HG03045 (cell line): ENCODE data around the gene PRKACA.

Experiments used
- ATAC-seq: cut with Tn5 transposase; IDR thresholded peaks from one replicate; pipeline ENCODE4 v1.9.1; 2021; ENCODE audit warnings: mild to moderate bottlenecking, moderate library complexity; ENCODE audit not compliant: unreplicated experiment

The PRKACA gene

DNA sequence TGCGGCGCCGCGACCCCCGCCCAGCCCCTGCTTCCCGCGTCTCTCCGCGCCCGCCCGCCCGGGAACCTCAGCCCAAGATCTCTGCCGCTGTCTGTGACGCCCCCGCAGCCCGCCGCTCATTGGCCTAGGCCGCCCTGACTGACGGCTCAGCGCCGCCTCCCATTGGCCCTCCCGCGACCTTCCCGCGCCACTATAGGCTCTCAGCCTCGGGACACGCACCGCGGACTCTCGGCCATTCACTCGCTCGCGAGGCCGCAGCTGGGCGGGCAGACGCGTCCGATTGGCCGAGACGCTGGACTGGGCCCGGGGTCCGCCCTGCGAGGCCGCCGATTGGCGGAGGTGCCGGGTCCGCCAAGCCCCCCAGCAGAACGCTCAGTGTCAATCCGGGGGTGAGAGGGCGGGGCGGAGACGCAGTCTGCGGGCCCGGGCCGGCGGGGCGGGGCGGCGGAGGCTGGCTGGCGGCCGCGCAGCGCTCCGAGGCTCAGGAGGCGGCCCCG is at the start of gene PRKACA:
PRKACA (minus strand) TSS at position 95 of the 497 bp plus-strand sequence. CDS start 215 bp downstream, outside the sequence.
- ATAC-seq, result peak; percentile 92

DNA sequence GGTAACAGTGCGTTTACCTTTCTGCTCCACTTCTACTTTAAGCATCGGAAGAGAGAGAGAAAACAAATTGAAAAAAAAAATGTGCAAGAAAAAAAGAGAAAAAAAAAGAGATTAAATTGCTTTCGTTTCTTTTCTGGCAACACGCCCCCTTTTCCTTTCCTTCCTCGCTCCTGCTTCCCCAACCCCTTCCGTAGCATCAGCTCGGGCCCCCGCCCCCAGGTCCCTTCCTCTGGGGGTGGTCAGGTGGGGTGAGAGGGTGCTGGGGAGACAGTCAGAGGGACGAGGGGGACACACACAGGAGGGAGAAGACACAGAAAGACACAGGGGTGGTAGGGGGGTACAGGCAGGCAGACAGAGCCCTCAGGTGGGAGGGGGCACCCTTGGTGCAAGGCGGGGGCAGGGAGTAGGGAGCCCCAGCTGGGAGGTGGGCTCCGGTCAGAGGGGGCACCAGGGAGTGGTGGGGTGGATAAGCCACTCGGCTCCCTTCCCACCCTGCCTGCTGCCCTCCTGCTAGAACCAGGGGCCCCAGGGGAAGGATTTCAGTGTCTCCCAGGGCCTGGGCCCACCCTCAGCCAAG is 49.5 kb upstream of the PRKACA start:
- no peak for ATAC-seq

DNA sequence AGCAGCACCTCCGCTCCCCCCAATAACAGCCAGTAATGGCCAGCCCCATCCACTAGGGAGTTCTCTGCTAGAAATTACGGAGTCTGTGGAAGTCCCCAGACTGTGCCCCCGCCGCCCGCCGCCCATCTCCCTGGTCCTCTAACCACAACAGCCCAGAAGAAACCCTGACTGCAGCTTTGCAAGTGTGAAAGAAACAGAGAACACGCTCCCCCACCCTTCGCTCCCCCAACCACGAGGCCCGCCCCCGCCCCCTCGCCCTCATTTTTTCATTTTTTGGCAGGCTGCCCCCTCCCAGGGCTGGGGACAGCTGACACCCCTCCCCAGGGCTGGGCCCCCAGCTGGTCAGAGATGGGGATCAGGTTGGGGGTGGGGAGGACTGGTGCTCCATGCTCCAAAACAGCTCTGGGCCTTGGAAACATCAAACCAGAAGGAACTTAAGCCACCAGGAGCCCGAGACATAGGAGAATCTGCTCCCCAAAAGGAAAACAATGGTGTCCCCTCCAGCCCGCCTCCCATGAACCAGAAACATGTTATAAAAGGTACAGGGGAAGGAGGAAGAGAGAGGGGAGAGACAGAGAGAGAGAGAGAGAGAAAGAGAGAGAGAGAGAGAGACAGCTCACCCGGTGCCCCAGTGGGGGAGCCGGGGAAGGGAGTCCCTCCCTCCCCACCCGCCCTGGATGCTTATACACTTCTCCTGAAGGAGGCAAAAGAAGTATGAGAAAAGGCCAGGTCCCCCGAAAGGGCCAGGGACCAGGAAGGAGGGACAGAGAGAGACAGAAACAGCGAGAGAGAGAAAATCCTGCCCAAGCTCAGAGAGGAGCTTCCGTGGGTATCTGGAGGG is 48.6 kb upstream of the PRKACA start:
- ATAC-seq, result no peak

DNA sequence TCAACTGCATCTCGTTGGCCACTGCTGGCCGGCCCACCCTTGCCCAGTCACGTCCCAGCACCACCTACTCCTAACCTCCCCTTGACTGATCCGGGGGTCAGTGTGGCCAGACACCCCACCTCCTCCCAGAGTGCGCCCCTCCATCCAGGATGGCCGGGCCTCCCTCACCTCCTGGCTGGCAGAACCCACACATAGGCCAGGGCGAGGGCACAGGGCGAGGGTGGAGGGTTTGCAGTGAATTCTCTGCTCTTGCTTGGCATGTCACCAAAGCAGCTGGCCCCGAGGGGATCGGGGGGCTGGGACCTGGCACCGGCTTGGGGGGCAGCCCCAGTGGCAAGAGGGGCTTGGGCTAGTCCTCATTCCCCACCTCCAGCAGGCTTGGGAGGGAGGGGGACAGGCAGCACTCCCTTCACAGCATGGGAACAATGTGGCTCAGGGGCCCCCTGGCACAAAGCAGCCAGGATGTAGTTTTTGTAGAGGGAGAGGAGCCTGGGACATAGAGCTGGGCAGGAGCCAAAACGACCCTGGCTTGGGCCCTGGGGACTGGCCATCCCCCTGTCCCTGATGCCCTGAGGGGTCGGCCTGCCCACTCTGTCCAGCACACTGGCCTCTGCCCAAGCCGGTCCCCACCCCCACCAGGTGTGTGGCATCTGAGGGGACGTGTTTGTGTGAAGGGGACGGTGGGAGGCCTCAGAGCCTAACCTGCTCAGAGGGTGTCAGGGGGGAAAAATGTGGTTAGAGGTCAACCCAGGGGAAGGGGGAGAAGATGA is 47.3 kb upstream of the PRKACA start:
- ATAC-seq, result no peak

DNA sequence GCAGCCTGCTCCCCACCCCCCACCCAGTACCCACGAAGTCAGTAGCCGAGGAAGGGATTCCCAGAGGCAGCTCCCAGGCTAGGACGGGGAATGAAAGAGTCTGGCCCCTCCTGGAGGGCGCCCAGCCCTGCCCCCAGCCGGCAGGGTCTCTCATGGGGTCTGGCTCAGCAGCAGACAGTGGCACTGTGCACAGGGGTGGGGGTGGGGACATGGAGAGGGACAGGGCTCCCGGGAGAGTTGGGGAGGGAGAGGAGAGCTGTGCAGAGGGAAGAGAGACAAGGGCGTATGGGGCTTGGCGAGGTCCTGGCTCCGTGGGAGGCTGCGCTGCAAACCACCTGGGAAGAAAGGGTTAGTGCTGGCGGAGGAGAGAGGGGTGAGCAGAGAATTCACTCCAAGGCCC is 46.5 kb upstream of the PRKACA start:
- no peak for ATAC-seq

DNA sequence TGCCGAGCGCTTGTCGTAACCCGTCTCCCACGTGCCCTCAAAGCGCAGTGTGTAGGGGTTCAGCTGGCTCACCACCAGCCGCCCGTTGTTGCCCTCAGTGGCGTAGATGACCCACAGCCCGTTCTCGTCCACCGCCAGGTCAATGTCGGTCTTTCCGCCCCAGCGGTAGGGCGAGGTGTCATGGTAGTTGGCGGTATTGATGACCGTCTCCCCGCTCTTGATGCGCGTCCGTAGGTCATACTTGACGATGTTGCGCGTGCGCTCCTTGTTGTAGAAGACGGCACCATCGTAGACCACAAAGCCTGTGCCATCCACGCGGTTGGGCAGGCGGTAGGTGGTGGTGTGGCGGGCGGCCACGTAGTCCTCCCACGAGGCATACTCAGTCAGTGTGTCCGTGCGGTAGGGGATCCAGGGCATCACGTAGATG is 45.3 kb upstream of the PRKACA start:
- no peak for ATAC-seq

DNA sequence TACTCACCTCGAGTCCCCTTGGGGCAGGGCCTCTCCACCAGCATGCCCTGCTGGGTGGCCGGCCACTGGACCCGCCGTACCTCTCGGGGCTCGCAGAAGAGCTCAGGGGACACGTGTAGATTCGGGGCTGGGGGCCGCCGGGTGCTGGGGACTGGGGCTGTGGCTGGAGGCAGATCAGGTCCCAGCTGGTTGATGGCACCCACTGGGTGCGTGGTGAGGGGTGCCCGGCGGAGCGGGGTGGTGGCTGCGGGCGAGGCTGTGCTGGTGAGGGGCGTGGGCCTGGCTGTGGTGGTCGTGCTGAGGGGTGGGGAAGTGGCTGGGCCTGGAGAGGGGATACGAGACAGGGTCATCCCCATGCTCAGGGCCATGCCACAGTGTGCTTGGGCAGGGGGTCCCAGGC is 43.7 kb upstream of the PRKACA start:
- ATAC-seq, result no peak

DNA sequence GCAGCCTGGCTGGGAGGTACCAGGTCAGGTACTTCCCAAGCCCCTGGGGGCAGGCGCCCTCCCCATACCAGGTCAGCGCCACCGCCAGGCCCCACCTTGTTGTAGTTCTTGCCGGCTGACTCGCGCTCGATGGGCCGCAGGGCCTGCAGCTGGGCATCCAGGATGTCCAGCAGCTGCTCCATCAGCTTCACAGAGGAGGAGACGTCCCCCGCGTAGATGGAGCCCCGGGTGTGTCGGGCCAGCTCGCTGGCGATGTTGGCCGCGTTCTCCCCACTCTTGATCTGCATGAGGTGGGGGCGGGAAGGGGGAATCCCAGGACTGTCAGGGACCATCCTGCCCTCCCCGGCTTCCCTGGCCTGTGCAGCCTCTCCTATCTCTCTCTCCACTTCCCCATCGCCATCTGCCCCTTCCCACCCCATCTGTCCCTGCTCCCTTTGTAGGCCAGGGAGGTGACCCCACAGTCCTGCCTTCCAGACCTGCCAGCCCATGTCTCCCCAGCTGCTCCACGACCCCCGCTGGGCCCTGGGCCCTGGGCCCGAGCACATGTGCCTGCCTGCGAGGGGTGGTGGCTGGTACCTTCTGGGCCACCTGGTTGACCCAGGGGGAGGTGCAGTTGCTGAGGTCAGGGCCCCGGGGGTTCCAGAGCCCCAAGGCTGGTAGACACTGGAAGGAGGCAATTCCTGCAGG is 42.6 kb upstream of the PRKACA start:
- ATAC-seq, result no peak

DNA sequence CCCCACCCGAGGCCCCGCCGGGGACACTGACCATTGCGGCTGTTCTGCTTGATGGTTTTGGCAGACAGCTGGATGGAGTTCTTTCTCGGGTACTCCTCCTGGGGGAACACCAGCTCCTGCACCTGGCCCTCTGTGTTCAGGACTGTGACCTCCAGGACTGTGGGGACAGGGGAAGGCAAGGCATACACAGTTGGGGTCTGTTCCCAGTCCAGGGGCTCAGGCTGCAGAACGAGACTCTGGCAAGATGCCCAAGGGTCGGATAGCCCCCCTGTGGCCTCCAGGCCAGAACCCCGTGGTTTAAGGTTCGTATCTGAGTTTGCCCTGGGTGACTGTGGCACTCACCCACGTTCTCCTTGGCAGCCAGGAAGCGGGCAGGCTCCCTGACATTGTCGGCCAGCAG is 41.5 kb upstream of the PRKACA start:
- no peak for ATAC-seq

DNA sequence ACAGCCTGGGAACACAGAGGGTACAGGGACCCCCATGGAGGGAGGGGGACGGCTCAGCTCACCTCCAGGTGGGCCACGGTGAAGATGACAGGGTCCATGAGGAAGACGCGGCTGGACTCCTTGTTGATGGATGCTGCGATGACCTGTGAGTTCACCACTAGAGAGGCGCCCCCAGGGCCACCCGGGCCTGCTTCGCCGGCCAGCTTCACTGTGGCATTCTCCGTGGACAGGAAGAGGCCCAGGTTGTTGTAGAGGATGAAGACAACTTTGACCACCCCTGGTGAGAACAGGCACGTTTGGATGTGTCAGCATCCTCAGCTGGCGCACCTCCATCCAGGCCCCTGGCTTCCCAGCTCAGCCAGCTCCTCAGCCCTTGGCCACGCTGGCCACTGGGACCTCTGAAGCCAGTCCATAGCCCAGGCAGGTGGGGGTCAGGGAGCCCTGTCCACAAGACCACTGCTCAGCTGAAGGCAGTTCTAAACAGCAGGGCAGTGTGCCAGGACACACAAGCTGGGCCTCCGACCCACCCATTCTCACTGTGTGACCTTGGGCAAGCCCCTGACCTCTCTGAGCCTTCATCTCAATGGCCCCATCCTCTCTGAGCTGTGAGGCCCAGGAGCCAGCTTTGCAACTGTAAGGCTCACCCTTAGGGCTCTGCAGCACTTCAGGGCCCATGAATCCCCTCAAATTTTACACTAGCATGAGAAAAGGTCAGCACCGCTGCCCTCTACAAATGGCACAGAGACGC is 40.9 kb upstream of the PRKACA start:
- no peak for ATAC-seq

DNA sequence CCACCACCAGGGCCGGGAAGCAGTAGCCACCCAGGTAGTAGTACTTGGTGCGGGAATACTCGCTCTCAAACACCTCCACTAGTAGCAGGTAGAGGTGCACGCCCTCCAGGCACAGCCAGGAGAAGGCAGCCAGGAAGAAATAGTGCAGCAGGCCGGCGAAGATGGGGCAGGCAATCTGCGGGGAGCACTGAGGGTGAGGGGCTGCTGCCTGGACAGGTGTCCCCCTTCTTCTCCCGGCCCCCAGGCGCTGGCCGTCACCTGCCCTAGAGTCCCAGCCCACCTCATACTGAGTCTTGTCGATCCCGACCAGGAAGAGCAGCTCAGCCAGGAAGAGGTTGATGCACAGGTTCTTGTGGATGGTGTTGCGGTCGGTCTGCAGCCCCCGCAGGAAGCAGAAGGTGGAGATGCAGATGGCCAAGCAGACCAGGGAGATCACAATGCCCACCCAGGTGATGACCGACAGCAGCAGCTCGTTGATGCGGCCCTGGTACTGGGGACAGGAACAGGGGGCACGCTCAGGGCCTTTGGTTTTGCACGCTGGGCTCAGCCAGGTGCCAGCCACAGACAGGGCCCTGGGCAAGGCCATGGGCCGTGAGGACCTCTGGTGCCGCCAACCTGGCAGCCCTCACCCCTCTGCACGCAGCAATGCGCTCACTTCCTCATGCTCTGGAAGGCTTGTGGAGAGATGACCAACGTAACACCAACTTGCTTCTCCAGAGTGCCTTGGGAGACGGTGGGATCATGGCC is 39.6 kb upstream of the PRKACA start:
- no peak for ATAC-seq

DNA sequence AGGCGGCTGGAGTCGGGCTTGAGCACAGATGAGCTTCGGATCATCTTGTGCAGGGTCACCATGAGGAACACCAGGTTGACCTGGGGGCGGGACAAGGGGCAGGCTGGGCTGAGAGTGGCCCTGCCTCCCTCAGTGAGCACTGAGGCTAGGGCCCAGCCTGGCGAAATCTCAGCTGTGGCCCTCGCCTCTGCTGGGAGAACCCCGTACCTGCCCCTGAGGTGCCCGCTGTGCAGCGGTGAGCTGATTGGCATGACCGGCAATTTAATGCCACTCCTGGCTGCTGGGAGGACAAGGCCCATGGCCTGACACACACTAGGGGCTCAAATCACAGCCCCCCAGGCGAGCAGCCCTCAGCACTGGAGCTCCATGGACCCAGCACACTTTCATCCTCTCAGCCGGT is 38.6 kb upstream of the PRKACA start:
- ATAC-seq, result no peak

DNA sequence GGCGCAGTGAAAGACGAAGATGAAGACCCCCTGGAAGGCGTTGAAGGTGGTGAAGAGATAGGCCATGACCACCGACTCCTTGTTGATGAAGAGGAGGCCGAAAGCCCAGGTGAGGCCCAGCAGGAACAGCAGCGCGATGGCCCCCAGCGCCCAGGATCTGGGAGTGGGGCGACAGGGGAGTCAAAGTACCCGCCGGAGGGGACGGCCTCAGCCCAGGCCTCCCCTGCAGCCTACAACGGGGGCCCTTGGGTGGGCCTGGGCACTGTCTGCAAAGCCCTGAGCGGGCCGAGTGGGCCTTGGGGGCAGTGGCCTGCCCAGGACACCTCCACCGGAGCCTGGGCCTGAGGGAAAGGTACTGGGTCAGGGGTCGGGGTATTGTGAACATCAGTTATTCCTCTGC is 37.8 kb upstream of the PRKACA start:
- ATAC-seq, result no peak

DNA sequence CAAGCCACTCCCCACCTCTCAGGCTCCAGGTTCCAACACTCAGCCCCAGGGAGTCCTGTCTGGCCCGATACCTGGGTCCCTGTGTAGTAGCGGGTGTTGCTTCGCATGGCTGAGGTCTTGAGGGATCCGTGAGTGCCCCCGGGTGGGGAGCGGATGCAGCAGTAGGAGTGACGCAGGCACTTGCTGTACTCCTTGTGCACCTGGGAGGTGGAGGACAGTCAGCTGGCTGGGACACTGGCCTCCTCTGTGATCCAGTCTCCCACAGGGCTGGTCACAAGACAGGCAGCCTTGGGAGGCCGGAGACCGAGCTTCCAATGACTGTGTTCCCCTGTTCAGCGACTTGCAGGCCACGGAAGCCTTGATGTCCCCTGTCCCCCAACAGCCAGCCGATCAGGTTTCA is 35.2 kb upstream of the PRKACA start:
- no peak for ATAC-seq

DNA sequence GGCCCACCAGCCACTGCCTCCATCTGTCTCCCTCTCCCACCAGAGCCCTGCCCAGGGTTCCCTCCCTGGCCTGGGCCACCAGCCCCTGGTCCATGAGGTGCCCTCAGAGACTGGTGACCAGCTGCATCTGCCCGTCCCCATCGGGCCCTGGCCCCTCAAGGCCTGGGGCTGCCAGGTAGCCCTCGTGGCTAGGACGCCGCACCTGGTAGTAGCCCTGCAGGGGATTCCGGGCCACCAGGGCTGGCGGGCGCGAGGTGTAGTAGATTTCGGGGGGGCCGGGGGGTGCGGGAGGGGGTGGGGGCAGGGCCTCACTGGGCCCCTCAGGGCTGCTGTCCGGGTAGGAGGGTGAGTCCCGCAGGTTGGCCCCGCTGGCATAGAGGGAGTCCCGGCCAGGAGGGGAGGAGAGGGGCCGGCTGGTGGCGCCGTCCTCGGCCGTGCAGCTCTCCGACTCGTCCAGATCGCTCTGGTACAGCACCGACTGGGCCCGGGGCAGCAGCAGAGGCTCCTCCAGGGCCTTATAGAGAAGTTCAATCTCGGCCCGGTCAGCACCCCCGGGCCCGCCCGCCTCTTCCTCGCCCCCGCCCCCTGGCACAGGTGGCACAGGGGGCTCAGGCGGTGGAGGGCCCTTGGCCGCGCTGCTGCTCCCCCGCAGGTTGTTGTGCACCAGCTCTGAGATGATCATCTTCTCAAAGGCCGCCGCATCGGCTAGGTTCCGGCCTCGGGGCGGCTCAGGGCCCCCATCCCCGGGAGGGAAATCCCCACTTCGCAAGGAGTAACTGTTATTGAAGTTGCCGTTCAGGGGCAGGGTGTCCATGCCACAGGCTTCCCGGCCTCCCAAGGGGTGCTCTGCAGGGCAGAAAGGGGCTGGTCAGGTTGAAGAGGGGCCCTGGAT is 33.5 kb upstream of the PRKACA start:
- ATAC-seq, result no peak

DNA sequence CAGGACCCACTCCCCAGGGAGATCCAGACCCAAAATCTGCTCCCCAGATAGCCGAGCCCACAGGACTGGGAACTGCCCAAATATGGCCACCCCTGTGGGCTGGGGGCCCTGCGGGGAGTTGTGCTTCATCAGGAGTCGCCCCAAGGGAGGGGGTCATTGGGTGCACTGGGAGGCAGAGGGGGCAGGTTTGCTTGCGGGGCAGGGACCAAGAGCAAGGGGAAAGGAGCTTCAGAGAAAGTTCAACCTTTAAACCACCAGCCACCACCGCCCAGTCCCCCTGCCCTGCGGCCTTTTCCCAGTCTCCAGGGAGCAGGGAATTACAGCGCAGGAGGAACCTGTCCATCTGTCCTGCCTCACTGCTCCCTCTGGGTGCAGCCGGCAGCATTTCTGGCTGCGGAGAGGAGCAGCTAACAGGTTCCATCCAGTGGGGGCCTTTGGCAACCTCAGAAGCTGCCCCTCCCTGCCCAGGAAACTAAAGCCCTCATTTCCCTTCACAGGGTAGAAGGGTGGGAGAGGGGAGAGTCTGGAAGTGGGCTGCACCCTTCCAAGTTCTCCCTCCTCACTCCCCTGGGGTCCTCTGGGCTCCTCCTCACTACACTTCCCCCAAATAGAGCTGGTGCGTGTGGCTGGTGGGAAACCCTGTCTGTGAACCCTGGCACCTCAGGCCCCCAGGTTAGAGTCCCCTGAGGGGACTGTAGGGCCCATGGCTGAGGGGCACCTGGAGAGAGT is 32.6 kb upstream of the PRKACA start:
- no peak for ATAC-seq

DNA sequence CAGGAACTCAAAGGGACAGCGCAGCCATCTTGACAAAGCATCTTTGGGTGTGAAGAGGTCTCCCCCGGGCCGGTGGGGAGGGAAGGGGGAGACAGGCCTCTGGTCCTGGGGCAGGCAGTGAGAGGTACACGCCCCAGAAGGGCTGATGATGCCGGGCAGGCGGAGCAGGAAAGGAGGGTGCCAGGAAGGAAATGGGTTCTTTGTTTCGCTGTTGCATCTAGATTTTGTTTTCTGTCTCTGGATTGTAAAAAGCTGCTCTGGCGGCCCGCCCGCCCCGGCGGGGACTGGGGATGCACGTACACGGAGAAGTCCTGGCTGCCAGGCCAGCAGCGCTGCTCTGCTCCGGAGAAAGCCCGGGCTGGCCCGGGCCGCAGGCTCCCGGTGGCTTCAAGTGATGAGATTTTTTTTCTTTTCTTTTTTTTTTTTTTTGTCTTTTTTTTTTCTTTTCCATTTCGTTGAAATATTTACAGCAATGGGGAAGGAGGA is 32.0 kb upstream of the PRKACA start:
- no peak for ATAC-seq
